ENCODE results near the gene NFIB.

DNA sequence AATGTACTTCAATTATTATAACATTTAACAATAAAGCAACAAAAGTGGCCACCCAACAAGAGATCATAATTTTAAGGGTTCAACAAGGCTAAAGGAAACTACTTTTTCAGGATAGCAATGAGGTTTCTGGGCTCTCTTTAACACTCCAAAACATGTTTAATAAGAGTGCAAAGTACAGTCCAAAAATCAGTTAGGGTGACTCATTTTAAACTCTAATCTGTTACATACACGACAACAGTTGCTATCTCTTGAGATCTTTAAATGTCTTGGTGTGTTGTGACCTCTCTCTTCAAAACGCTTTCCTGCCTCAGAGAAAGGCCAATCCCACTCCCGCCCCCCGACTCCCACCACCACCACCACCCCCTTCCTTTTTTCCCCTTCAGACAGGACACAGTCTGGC, 11.5 kb downstream of the NFIB start:
- TF ChIP-seq, protein P1, sequence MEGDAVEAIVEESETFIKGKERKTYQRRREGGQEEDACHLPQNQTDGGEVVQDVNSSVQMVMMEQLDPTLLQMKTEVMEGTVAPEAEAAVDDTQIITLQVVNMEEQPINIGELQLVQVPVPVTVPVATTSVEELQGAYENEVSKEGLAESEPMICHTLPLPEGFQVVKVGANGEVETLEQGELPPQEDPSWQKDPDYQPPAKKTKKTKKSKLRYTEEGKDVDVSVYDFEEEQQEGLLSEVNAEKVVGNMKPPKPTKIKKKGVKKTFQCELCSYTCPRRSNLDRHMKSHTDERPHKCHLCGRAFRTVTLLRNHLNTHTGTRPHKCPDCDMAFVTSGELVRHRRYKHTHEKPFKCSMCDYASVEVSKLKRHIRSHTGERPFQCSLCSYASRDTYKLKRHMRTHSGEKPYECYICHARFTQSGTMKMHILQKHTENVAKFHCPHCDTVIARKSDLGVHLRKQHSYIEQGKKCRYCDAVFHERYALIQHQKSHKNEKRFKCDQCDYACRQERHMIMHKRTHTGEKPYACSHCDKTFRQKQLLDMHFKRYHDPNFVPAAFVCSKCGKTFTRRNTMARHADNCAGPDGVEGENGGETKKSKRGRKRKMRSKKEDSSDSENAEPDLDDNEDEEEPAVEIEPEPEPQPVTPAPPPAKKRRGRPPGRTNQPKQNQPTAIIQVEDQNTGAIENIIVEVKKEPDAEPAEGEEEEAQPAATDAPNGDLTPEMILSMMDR (IDR thresholded peaks at IDR 0.05; ENCODE audit: extremely low read depth in 1 of 2, insufficient read depth in 1 of 2, low read depth in 1 of 2, low read length in 2 of 2): no peak
- TF ChIP-seq, protein P2, sequence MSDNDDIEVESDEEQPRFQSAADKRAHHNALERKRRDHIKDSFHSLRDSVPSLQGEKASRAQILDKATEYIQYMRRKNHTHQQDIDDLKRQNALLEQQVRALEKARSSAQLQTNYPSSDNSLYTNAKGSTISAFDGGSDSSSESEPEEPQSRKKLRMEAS (IDR thresholded peaks at IDR 0.05; ENCODE audit: insufficient read depth, insufficient read length): no peak
- TF ChIP-seq POLR2A (IDR thresholded peaks at IDR 0.05; ENCODE audit: low read depth, low read length): no peak
- TF ChIP-seq FOS (IDR thresholded peaks at IDR 0.05; ENCODE audit: borderline replicate concordance, insufficient read depth, low read length): no peak
- no peak for TF ChIP-seq POLR2AphosphoS5 (IDR thresholded peaks at IDR 0.05; ENCODE audit: insufficient read depth, low read depth, low read length)
- TF ChIP-seq EZH2 (IDR thresholded peaks at IDR 0.05; ENCODE audit: borderline replicate concordance, low read depth, low read length, severe bottlenecking): no peak
- no peak for TF ChIP-seq MYC (IDR thresholded peaks at IDR 0.05; ENCODE audit: low read depth, low read length)
- TF ChIP-seq GATA2 (IDR thresholded peaks at IDR 0.05; ENCODE audit: insufficient read depth, insufficient read length, low read depth, low read length): peak; percentile 48
- TF ChIP-seq JUN (IDR thresholded peaks at IDR 0.05; ENCODE audit: borderline replicate concordance, insufficient read depth, insufficient read length, low read depth): peak; percentile 3

Measured in endothelial cell of umbilical vein (primary cell).